Endothelial cell of umbilical vein (primary cell): Measurements from ENCODE around the gene TNFRSF8.

Experiments
- CTCF ChIP-seq, 2 donors: IDR thresholded peaks; 1 replicate in 1 of 2; 2 replicates in 1 of 2; pipeline ENCODE4 v1.5.1; 2011; ENCODE audit warnings: low read length in 2 of 2, mild to moderate bottlenecking in 2 of 2, moderate library complexity in 2 of 2, control low read depth in 1 of 2, inconsistent platforms in 1 of 2, low read depth in 1 of 2; ENCODE audit not compliant: insufficient read depth in 1 of 2; ENCODE audit errors: extremely low read depth in 1 of 2
- MAX ChIP-seq: IDR thresholded peaks from 2 replicates; pipeline ENCODE4 v1.6.1; 2011; ENCODE audit not compliant: insufficient read depth, insufficient read length
- POLR2A ChIP-seq: IDR thresholded peaks from 2 replicates; pipeline ENCODE4 v1.6.1; 2012; ENCODE audit warnings: low read depth, mild to moderate bottlenecking, control low read depth, low read length
- POLR2AphosphoS5 ChIP-seq: IDR thresholded peaks from 2 replicates; pipeline ENCODE4 v1.6.1; 2012; ENCODE audit warnings: low read depth, mild to moderate bottlenecking, control low read depth, low read length, moderate library complexity; ENCODE audit not compliant: insufficient read depth

GRCh38 chr1:12059722-12060464 lies 3.2 kb upstream of the TNFRSF8 start:
- no peak for TF ChIP-seq CTCF (IDR thresholded peaks at IDR 0.05; ENCODE audit: extremely low read depth in 1 of 2, insufficient read depth in 1 of 2, low read depth in 1 of 2, low read length in 2 of 2)
- no peak for TF ChIP-seq MAX
- no peak for TF ChIP-seq POLR2AphosphoS5
- no peak for TF ChIP-seq POLR2A
